ENCODE measurements around the gene CACNA1F.

Gene CACNA1F

DNA sequence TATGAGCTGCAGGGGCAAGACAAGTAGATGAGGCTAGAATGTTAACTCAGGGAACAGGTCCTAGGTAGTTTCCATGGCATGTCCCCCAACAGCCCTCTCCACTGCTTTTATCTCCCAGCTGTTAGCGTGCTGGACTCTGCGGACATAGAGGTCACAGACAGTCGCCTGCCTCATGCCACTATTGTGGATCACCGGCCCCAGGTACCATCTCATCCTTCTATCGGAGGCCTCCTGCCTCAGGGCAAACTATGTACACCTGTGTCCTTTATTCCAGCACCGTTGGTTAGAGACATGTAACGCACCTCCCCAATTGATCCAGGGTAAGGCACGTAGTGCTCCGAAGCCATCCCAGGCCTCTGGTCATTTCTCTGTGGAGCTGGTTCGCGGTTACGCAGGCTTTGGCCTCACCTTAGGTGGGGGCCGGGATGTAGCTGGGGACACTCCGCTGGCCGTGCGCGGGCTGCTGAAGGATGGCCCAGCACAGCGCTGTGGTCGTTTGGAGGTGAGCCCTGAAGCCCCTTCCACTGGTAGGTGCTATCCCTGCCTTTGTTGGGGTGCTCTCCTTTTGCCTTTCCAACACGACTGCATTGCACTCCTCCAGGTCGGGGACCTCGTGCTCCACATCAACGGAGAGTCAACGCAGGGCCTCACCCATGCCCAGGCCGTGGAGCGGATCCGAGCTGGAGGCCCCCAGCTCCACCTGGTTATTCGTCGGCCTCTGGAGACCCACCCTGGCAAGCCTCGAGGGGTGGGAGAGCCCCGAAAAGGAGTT is 68.4 kb downstream of the CACNA1F start:
- Histone ChIP-seq H3K4me3 (no peak overlapping the region), H3K27ac (peak overlapping the region; percentile 59 to 98)
- TF ChIP-seq, protein P1, sequence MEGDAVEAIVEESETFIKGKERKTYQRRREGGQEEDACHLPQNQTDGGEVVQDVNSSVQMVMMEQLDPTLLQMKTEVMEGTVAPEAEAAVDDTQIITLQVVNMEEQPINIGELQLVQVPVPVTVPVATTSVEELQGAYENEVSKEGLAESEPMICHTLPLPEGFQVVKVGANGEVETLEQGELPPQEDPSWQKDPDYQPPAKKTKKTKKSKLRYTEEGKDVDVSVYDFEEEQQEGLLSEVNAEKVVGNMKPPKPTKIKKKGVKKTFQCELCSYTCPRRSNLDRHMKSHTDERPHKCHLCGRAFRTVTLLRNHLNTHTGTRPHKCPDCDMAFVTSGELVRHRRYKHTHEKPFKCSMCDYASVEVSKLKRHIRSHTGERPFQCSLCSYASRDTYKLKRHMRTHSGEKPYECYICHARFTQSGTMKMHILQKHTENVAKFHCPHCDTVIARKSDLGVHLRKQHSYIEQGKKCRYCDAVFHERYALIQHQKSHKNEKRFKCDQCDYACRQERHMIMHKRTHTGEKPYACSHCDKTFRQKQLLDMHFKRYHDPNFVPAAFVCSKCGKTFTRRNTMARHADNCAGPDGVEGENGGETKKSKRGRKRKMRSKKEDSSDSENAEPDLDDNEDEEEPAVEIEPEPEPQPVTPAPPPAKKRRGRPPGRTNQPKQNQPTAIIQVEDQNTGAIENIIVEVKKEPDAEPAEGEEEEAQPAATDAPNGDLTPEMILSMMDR (IDR thresholded peaks at IDR 0.05): no peak
- no peak for DNase-seq (ENCODE audit: low spot score)

DNA sequence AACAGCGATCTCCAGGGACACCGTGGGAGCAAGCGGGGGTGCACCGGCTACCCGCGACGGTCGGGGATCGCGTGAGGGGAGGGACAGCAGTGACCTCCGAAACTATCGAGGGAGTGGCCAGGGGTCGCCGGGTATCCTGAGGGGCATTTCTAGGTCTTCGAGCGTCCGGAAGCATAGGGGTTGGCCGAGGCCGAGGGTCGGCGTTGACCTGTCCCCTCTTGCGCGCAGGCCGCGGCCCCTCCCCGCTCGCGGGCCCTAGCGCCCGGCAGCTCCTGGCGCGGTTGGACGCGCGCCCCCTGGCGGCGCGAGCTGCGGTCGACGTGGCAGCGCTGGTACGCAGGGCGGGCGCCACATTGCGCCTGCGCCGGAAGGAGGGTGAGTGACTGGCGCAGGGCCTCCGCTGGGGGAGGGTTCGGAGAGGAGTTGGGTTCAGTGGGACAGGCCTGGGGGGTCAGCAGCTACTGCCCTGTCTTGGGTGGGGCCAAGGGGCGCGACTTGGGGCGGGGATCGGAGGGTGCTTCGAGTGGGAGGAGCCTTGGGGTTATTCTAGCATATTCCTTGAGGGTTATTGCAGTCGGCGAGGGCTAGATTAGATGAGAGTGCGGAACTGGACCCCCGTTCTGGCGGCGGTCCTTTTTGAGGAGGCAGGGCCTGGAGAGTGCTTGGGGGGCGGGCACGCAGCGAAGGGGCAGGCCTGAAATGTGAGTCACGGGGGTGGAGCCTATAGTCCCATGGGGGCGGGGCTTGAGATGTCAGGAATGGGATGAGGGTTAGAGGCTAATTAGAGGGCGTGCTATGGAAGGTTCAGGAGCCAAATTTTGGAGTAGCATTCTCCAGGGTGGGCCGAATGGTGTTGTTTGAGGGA is 69.4 kb downstream of the CACNA1F start:
- DNase-seq (ENCODE audit: low spot score): peak; percentile 89
- H3K4me3 ChIP-seq: peak overlapping the region; percentile 70
- TF ChIP-seq, protein P1 (IDR thresholded peaks at IDR 0.05): peak; percentile 67
- peak overlapping the region; percentile 84 to 98 for H3K27ac ChIP-seq

DNA sequence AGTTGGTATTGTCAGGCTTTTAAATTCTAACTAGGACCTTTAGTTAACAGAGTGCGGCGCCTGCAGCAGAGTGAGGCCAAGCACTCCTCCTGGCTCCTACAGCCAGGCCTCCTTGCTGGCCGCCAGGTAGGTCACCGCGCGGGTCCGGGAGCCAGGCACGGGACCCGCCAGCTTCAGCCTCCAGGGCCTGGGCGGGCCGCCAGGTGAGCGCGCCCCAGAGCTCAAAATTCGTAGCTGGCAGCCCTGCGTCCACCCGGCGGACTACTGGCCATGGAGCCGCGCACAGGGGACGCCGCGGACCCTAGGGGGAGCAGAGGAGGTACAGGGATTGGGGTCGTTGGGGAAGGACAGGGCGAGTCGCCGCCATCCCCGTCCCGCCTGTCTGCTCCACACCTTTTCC is 70.5 kb downstream of the CACNA1F start, which contains the start of gene MAGIX:
MAGIX (plus strand) TSS at position 139 of the 400 bp plus-strand sequence; CDS start at position 271, 132 bp downstream.
- no peak for DNase-seq (ENCODE audit: low spot score)
- Histone ChIP-seq H3K4me3 (peak within 1 kb of the TSS; percentile 70), H3K27ac (peak within 1 kb of the TSS; percentile 84 to 98)
- TF ChIP-seq, protein P1 (IDR thresholded peaks at IDR 0.05): no peak

DNA sequence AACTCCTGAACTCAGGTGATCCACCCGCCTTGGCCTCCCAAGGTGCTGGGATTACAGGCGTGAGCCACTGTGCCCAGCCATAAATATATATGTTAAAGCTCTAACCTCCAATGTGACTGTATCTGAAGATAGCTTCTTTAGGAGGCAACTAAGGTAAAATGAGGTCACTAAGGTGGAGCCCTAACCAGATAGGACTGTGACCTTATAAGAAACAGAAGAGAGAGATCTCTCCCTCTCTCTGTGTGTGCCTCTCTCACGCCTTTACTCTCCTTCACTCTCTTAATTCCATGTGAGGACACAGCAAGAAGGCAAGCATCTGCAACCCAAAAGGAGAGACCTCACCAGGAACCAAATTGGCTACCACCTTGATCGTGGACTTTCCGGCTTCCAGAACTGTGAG is 71.5 kb downstream of the CACNA1F start:
- DNase-seq (ENCODE audit: low spot score): no peak
- TF ChIP-seq, protein P1 (IDR thresholded peaks at IDR 0.05): no peak
- H3K4me3 ChIP-seq: no peak overlapping the region
- no peak overlapping the region for H3K27ac ChIP-seq

DNA sequence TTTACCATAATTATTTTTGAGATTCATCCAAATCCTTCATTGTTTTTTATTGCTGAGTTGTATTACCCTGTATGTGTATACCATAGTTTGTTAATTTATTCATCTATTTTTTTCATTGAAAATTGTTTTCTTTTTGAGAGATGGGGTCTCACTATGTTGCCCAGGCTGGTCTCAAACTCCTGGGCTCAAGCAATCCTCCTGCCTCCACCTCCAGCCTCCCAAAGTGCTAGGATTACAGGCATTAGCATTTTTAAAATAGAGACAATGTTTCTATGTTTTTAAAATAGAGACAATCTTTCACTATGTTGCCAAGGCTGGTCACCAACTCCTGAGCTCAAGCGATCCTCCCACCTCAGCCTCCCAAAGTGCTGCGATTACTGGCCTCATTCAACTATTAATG is 72.2 kb downstream of the CACNA1F start:
- no peak overlapping the region for H3K4me3 ChIP-seq
- DNase-seq (ENCODE audit: low spot score): no peak
- no peak overlapping the region for H3K27ac ChIP-seq
- TF ChIP-seq, protein P1 (IDR thresholded peaks at IDR 0.05): no peak

DNA sequence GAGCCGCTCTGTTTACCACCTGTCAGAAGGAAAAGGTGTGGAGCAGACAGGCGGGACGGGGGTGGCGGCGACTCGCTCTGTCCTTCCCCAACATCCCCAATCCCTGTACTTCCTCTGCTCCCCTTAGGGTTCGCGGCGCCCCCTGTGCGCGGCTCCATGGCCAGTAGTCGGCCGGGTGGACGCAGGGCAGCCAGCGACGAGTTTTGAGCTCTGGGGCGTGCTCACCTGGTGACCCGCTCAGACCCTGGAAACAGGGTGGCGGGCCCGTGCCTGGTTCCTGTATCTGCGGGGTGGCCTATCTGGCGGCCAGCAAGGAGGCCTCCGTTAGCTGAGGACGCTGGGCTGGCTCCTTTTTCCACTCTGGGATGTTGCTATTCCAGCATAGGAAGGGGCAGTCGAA is 75.9 kb downstream of the CACNA1F start:
- TF ChIP-seq, protein P1 (IDR thresholded peaks at IDR 0.05): no peak
- no peak overlapping the region for H3K27ac ChIP-seq
- H3K4me3 ChIP-seq: no peak overlapping the region
- DNase-seq (ENCODE audit: low spot score): no peak

All from coronary artery (tissue), 2 donors.